ENCODE measurements around the gene TARM1. TPM values are rescaled to one million over a fixed set of nuclear protein-coding genes. Genes with fewer than 3 reads are reported as not detected.

Gene TARM1
- total RNA-seq, 1 donor from 2014 or later = not detected

- H3K4me3 ChIP-seq (ENCODE audit: low read depth, low read length) = no peak overlapping the region
- no peak for TF ChIP-seq CTCF (conservative IDR thresholded peaks at IDR 0.05; ENCODE audit: low read depth, low read length)
Observed at GRCh38 chr19:54021363-54021762, 59.8 kb downstream of the TARM1 start.

More at GRCh38 chr19:54021363-54021762, 59.8 kb downstream of the TARM1 start:
- no peak for DNase-seq (ENCODE audit: low read depth)

Other genes with a start within 250 kb of the TARM1 start
- 48.7 and 59.5 TPM in 2 replicates for gene MYADM, start 213.5 kb downstream of the TARM1 start, total RNA-seq
- 1.3 TPM in 1 of 2 replicates, not detected in the other for gene PRKCG, start 199.2 kb downstream of the TARM1 start, total RNA-seq
- gene CACNG7, start 172.1 kb downstream of the TARM1 start, total RNA-seq = not detected in 2 replicates
- gene CACNG8, start 118.4 kb downstream of the TARM1 start, total RNA-seq = under 0.01 TPM in 1 of 2 replicates, not detected in the other
- gene CACNG6, start 89.7 kb downstream of the TARM1 start, total RNA-seq = 0.29 and 0.94 TPM in 2 replicates
- gene VSTM1, start 17.5 kb downstream of the TARM1 start, total RNA-seq = 0.75 TPM in 1 of 2 replicates, not detected in the other
- 0.22 TPM in 1 of 2 replicates, not detected in the other for gene OSCAR, start 19.4 kb upstream of the TARM1 start, total RNA-seq
- 35.9 and 39.6 TPM in 2 replicates for gene NDUFA3, start 21.5 kb upstream of the TARM1 start, total RNA-seq
- gene TFPT, start 34.3 kb upstream of the TARM1 start, total RNA-seq = 22.1 and 39.6 TPM in 2 replicates
- 64.3 and 111 TPM in 2 replicates for gene PRPF31, start 34.4 kb upstream of the TARM1 start, total RNA-seq
- gene CNOT3, start 56.4 kb upstream of the TARM1 start, total RNA-seq = 17.7 and 20.5 TPM in 2 replicates
- gene LENG1, start 78.4 kb upstream of the TARM1 start, total RNA-seq = 6.7 and 11.5 TPM in 2 replicates
- 3.7 and 9.5 TPM in 2 replicates for gene TMC4, start 91.8 kb upstream of the TARM1 start, total RNA-seq
- gene MBOAT7, start 108.2 kb upstream of the TARM1 start, total RNA-seq = 109 and 218 TPM in 2 replicates
- gene TSEN34, start 109.9 kb upstream of the TARM1 start, total RNA-seq = 154 and 174 TPM in 2 replicates
- gene RPS9, start 119.5 kb upstream of the TARM1 start, total RNA-seq = 2,374 and 2,446 TPM in 2 replicates
- gene LILRB3, start 141.6 kb upstream of the TARM1 start, total RNA-seq = not detected in 2 replicates
- gene LILRA6, start 161.4 kb upstream of the TARM1 start, total RNA-seq = not detected in 2 replicates
- not detected in 2 replicates for gene LILRB5, start 175.9 kb upstream of the TARM1 start, total RNA-seq
- gene LILRB2, start 199.7 kb upstream of the TARM1 start, total RNA-seq = not detected in 2 replicates
- gene LILRA5, start 231.8 kb upstream of the TARM1 start, total RNA-seq = not detected in 2 replicates